Activated naive CD8-positive, alpha-beta T cell treated with anti-CD3 and anti-CD28 coated beads, Interleukin-2, amount 50 U/mL, for 24 hours (primary cell): ENCODE results near the gene ATP11B.

Source experiments
- ATAC-seq: fragments of 150-1000 bp; cut with Tn5 transposase; one replicate; pipeline ENCODE4 v1.10.0; 2021
- DNase-seq: peaks from one replicate; pipeline ENCODE4 v3.0.0; 2021
- H3K27ac Mint-ChIP-seq: one replicate; pipeline ENCODE4 v1.8.0; 2021; ENCODE audit warnings: mild to moderate bottlenecking, mixed read lengths
- H3K27me3 Mint-ChIP-seq: one replicate; pipeline ENCODE4 v1.8.0; 2021; ENCODE audit warnings: mixed read lengths
- H3K36me3 Mint-ChIP-seq: one replicate; pipeline ENCODE4 v1.8.0; 2021; ENCODE audit warnings: low read depth, mixed read lengths
- H3K4me1 Mint-ChIP-seq: one replicate; pipeline ENCODE4 v1.8.0; 2021; ENCODE audit warnings: mixed read lengths
- H3K4me3 Mint-ChIP-seq: one replicate; pipeline ENCODE4 v1.8.0; 2021; ENCODE audit warnings: mild to moderate bottlenecking, moderate library complexity, mixed read lengths
- H3K9me3 Mint-ChIP-seq: one replicate; pipeline ENCODE4 v1.8.0; 2021; ENCODE audit warnings: mixed read lengths

ATP11B gene

GRCh38 chr3:182957676-182958266 lies 164.5 kb downstream of the ATP11B start:
- DNase-seq (no peak), ATAC-seq (no peak)
- H3K9me3 Mint-ChIP-seq = no peaks in the 10 kb centered on the region
- no peaks in the 10 kb centered on the region for H3K4me1 Mint-ChIP-seq
- no peaks in the 10 kb centered on the region for H3K27me3 Mint-ChIP-seq
- no peak overlapping the region for H3K4me3 Mint-ChIP-seq
- peaks cover 22% of the 10 kb centered on the region for H3K36me3 Mint-ChIP-seq
- H3K27ac Mint-ChIP-seq = no peak overlapping the region

- H3K36me3 Mint-ChIP-seq = peaks cover 22% of the 10 kb centered on the region
- no peak for DNase-seq
- H3K9me3 Mint-ChIP-seq = no peaks in the 10 kb centered on the region
- no peak for ATAC-seq
- no peaks in the 10 kb centered on the region for H3K27me3 Mint-ChIP-seq
- no peak overlapping the region for H3K27ac Mint-ChIP-seq
- H3K4me3 Mint-ChIP-seq = no peak overlapping the region
- H3K4me1 Mint-ChIP-seq = no peaks in the 10 kb centered on the region
Measured at GRCh38 chr3:182959474-182960350, 166.4 kb downstream of the ATP11B start.

- peaks cover 18% of the 10 kb centered on the region for H3K4me1 Mint-ChIP-seq
- H3K4me3 Mint-ChIP-seq = no peak overlapping the region
- peaks cover 18% of the 10 kb centered on the region for H3K36me3 Mint-ChIP-seq
- ATAC-seq (no peak), DNase-seq (no peak)
- H3K27ac Mint-ChIP-seq = no peak overlapping the region
- no peaks in the 10 kb centered on the region for H3K27me3 Mint-ChIP-seq
- no peaks in the 10 kb centered on the region for H3K9me3 Mint-ChIP-seq
Measured at GRCh38 chr3:182962166-182962565, 168.9 kb downstream of the ATP11B start.

- ATAC-seq (no peak), DNase-seq (no peak)
- Mint-ChIP-seq H3K4me1 (peaks cover 38% of the 10 kb centered on the region), H3K4me3 (no peak overlapping the region), H3K27ac (no peak overlapping the region), H3K9me3 (no peaks in the 10 kb centered on the region), H3K36me3 (peaks cover 16% of the 10 kb centered on the region), H3K27me3 (no peaks in the 10 kb centered on the region)
Measured at GRCh38 chr3:182964179-182964578, 170.9 kb downstream of the ATP11B start.

- Mint-ChIP-seq H3K27ac (no peak overlapping the region), H3K9me3 (no peaks in the 10 kb centered on the region), H3K27me3 (no peaks in the 10 kb centered on the region), H3K36me3 (peaks cover 12% of the 10 kb centered on the region), H3K4me3 (no peak overlapping the region), H3K4me1 (peaks cover 51% of the 10 kb centered on the region)
- no peak for DNase-seq
- no peak for ATAC-seq
Measured at GRCh38 chr3:182965861-182966366, 172.6 kb downstream of the ATP11B start.

GRCh38 chr3:182967218-182968204 lies 174.2 kb downstream of the ATP11B start:
- Mint-ChIP-seq H3K9me3 (no peaks in the 10 kb centered on the region), H3K36me3 (peaks cover 15% of the 10 kb centered on the region), H3K27ac (peak overlapping the region; percentile 24), H3K4me3 (no peak overlapping the region), H3K27me3 (no peaks in the 10 kb centered on the region), H3K4me1 (peaks cover 61% of the 10 kb centered on the region)
- ATAC-seq = peak; percentile 60
- DNase-seq = no peak

- Mint-ChIP-seq H3K27me3 (no peaks in the 10 kb centered on the region), H3K27ac (peak overlapping the region; percentile 32), H3K4me1 (peaks cover 62% of the 10 kb centered on the region), H3K36me3 (peaks cover 12% of the 10 kb centered on the region), H3K4me3 (no peak overlapping the region), H3K9me3 (no peaks in the 10 kb centered on the region)
- DNase-seq = no peak
- ATAC-seq = no peak
Measured at GRCh38 chr3:182969277-182969676, 176.0 kb downstream of the ATP11B start.

- peaks cover 62% of the 10 kb centered on the region for H3K4me1 Mint-ChIP-seq
- H3K36me3 Mint-ChIP-seq = peaks cover 11% of the 10 kb centered on the region
- H3K4me3 Mint-ChIP-seq = no peak overlapping the region
- ATAC-seq (no peak), DNase-seq (no peak)
- H3K27ac Mint-ChIP-seq = no peak overlapping the region
- no peaks in the 10 kb centered on the region for H3K27me3 Mint-ChIP-seq
- no peaks in the 10 kb centered on the region for H3K9me3 Mint-ChIP-seq
Measured at GRCh38 chr3:182969853-182970252, 176.5 kb downstream of the ATP11B start.

GRCh38 chr3:182970811-182971418 lies 177.6 kb downstream of the ATP11B start:
- Mint-ChIP-seq H3K27ac (no peak overlapping the region), H3K36me3 (peaks cover 8% of the 10 kb centered on the region), H3K4me1 (peaks cover 61% of the 10 kb centered on the region)

More at GRCh38 chr3:182970811-182971418, 177.6 kb downstream of the ATP11B start:
- Mint-ChIP-seq H3K4me3 (no peak overlapping the region), H3K27me3 (no peaks in the 10 kb centered on the region), H3K9me3 (no peaks in the 10 kb centered on the region)
- no peak for ATAC-seq
- no peak for DNase-seq
